HEK293 (cell line): ENCODE data around the gene SRGN.

Source experiments
- CTCF ChIA-PET: fragments of 350-600 bp; formaldehyde crosslinking; extraction: SDS; loops from one replicate; lab custom pipeline; 2021; ENCODE audit warnings: antibody characterized with exemption; lab: Yijun Ruan, JAX
- POLR2A ChIA-PET: fragments of 300-600 bp; formaldehyde crosslinking; extraction: SDS; loops from one replicate; lab custom pipeline; 2020; ENCODE audit warnings: antibody characterized with exemption, inconsistent platforms; lab: Yijun Ruan, JAX
- H3K27ac ChIP-seq: fragments of 200-500 bp; sonication (Bioruptor generic); 2 replicates; pipeline ENCODE4 v1.5.1; 2014; ENCODE audit warnings: low read depth, low read length, control low read depth, inconsistent platforms; ENCODE audit errors: extremely low read depth
- H3K36me3 ChIP-seq, 2 experiments: fragments of 200-500 bp in 1 of 2; sonication (Bioruptor generic) in 1 of 2; 1 replicate in 1 of 2; 2 replicates in 1 of 2; pipeline ENCODE4 v1.5.1; 2014 to 2017; ENCODE audit warnings: inconsistent platforms in 2 of 2, low read length in 2 of 2; ENCODE audit not compliant: control insufficient read depth in 2 of 2, insufficient read depth in 1 of 2
- H3K4me1 ChIP-seq: fragments of 200-500 bp; sonication (Bioruptor generic); 2 replicates; pipeline ENCODE4 v1.5.1; 2014; ENCODE audit warnings: mild to moderate bottlenecking, low read length, inconsistent platforms; ENCODE audit not compliant: control insufficient read depth, insufficient read depth
- H3K4me3 ChIP-seq: 2 replicates; pipeline ENCODE4 v1.5.1; 2011; ENCODE audit warnings: low read depth, mild to moderate bottlenecking, control low read depth, low read length, moderate library complexity
- H3K9me3 ChIP-seq: fragments of 200-500 bp; sonication (Bioruptor generic); 2 replicates; pipeline ENCODE4 v1.5.1; 2014; ENCODE audit warnings: low read depth, low read length, inconsistent platforms; ENCODE audit not compliant: control insufficient read depth, insufficient read depth
- GLIS1 ChIP-seq: fragments of 450-650 bp; formaldehyde crosslinking; IDR thresholded peaks from 2 replicates; pipeline ENCODE4 v1.5.1; 2016; ENCODE audit warnings: missing biosample characterization, missing genetic modification characterization
- KLF1 ChIP-seq: fragments of 450-650 bp; formaldehyde crosslinking; IDR thresholded peaks from 2 replicates; pipeline ENCODE4 v1.5.1; 2016; ENCODE audit warnings: missing biosample characterization, missing genetic modification characterization
- ZBTB20 ChIP-seq: fragments of 450-650 bp; formaldehyde crosslinking; IDR thresholded peaks from 2 replicates; pipeline ENCODE4 v1.5.1; 2016; ENCODE audit warnings: missing biosample characterization, missing genetic modification characterization
- ZFHX2 ChIP-seq: fragments of 450-650 bp; formaldehyde crosslinking; conservative IDR thresholded peaks from 2 replicates; pipeline ENCODE4 v1.5.1; 2016; ENCODE audit warnings: missing biosample characterization, missing genetic modification characterization
- ZNF148 ChIP-seq: fragments of 450-650 bp; formaldehyde crosslinking; IDR thresholded peaks from 2 replicates; pipeline ENCODE4 v1.5.0; 2017; ENCODE audit warnings: missing biosample characterization, missing genetic modification characterization, borderline replicate concordance
- ZNF16 ChIP-seq: fragments of 450-650 bp; formaldehyde crosslinking; IDR thresholded peaks from 2 replicates; pipeline ENCODE4 v1.5.1; 2016; ENCODE audit warnings: low read depth, missing biosample characterization, missing genetic modification characterization
- ZNF2 ChIP-seq: fragments of 450-650 bp; formaldehyde crosslinking; IDR thresholded peaks from 2 replicates; pipeline ENCODE4 v1.5.1; 2016; ENCODE audit warnings: missing biosample characterization, missing genetic modification characterization
- ZNF398 ChIP-seq: fragments of 450-650 bp; formaldehyde crosslinking; IDR thresholded peaks from 2 replicates; pipeline ENCODE4 v1.5.1; 2017; ENCODE audit warnings: missing biosample characterization, missing genetic modification characterization
- ZNF433 ChIP-seq: fragments of 450-650 bp; formaldehyde crosslinking; IDR thresholded peaks from 2 replicates; pipeline ENCODE4 v1.5.1; 2016; ENCODE audit warnings: missing biosample characterization, missing genetic modification characterization, low read depth
- ZNF449 ChIP-seq: fragments of 450-650 bp; formaldehyde crosslinking; IDR thresholded peaks from 2 replicates; pipeline ENCODE4 v1.5.1; 2017; ENCODE audit warnings: missing biosample characterization, mild to moderate bottlenecking, missing genetic modification characterization, moderate library complexity
- ZNF544 ChIP-seq: fragments of 450-650 bp; formaldehyde crosslinking; IDR thresholded peaks from 2 replicates; pipeline ENCODE4 v1.5.0; 2017; ENCODE audit warnings: missing biosample characterization, missing genetic modification characterization
- ZNF580 ChIP-seq: fragments of 450-650 bp; formaldehyde crosslinking; IDR thresholded peaks from 2 replicates; pipeline ENCODE4 v1.5.1; 2016; ENCODE audit warnings: missing biosample characterization, missing genetic modification characterization
- ZNF624 ChIP-seq: fragments of 450-650 bp; formaldehyde crosslinking; IDR thresholded peaks from 2 replicates; pipeline ENCODE4 v1.5.1; 2017; ENCODE audit warnings: missing biosample characterization, missing genetic modification characterization
- ZNF776 ChIP-seq: fragments of 450-650 bp; formaldehyde crosslinking; IDR thresholded peaks from 2 replicates; pipeline ENCODE4 v1.5.0; 2017; ENCODE audit warnings: missing biosample characterization, missing genetic modification characterization, borderline replicate concordance

SRGN gene

GRCh38 chr10:69056536-69057260 lies 31.2 kb upstream of the SRGN start (continued):
- TF ChIP-seq ZNF449 (tag by site-specific recombination) (no peak), GLIS1 (no peak), ZFHX2 (no peak)

- ChIA-PET CTCF (interaction anchor here (1.1 kb wide), 1 partner anchor 21 kb away, joined by 3 read pairs; no protein-coding TSS in a partner anchor), POLR2A (no interaction called here)
- TF ChIP-seq ZBTB20 (tag by site-specific recombination) (no peak), ZNF433 (no peak), ZNF580 (tag by site-specific recombination) (no peak), ZNF544 (tag by site-specific recombination) (no peak), ZNF624 (tag by site-specific recombination) (no peak)
- Histone ChIP-seq H3K27ac (no peak overlapping the region), H3K4me1 (no peaks in the 10 kb centered on the region), H3K9me3 (no peaks in the 10 kb centered on the region), H3K4me3 (no peak overlapping the region), H3K36me3 (no peaks in the 10 kb centered on the region)
Observed at GRCh38 chr10:69057261-69057950, 30.5 kb upstream of the SRGN start.

GRCh38 chr10:69057951-69058297 lies 30.0 kb upstream of the SRGN start:
- no peaks in the 10 kb centered on the region for H3K9me3 ChIP-seq
- TF ChIP-seq ZNF398 (no peak), ZNF16 (tag by site-specific recombination) (no peak), GLIS1 (no peak), KLF1 (no peak), ZNF2 (tag by site-specific recombination) (no peak), ZNF148 (tag by site-specific recombination) (no peak), ZNF776 (tag by site-specific recombination) (no peak)
- no peaks in the 10 kb centered on the region for H3K4me1 ChIP-seq
- H3K27ac ChIP-seq, result no peak overlapping the region
- ChIA-PET POLR2A (no interaction called here), CTCF (interaction anchor here (1.1 kb wide), 1 partner anchor 21 kb away, joined by 3 read pairs; no protein-coding TSS in a partner anchor)
- H3K36me3 ChIP-seq, result no peaks in the 10 kb centered on the region
- no peak overlapping the region for H3K4me3 ChIP-seq
